ENCODE data around the gene SUPT3H.

SUPT3H gene

GRCh38 chr6:45265246-45265645 is 112.5 kb downstream of the SUPT3H start:
- in situ Hi-C loops (cut with HindIII; ENCODE audit: low sequenced_read_pairs): no loop called here

GRCh38 chr6:45260696-45261095 is 117.0 kb downstream of the SUPT3H start:
- in situ Hi-C loops (cut with HindIII; ENCODE audit: low sequenced_read_pairs): no loop called here

- in situ Hi-C loops (cut with HindIII; ENCODE audit: low sequenced_read_pairs): no loop called here
Measured at GRCh38 chr6:45256697-45257695, 120.7 kb downstream of the SUPT3H start.

- in situ Hi-C loops (cut with HindIII; ENCODE audit: low sequenced_read_pairs): no loop called here
Measured at GRCh38 chr6:45255434-45255833, 122.3 kb downstream of the SUPT3H start.

GRCh38 chr6:45254253-45254652 is 123.5 kb downstream of the SUPT3H start:
- in situ Hi-C loops (cut with HindIII; ENCODE audit: low sequenced_read_pairs): no loop called here

GRCh38 chr6:45253453-45253852 is 124.3 kb downstream of the SUPT3H start:
- in situ Hi-C loops (cut with HindIII; ENCODE audit: low sequenced_read_pairs): no loop called here

GRCh38 chr6:45231660-45232059 is 146.1 kb downstream of the SUPT3H start:
- in situ Hi-C loops (cut with HindIII; ENCODE audit: low sequenced_read_pairs): no loop called here

GRCh38 chr6:45229416-45229815 is 148.3 kb downstream of the SUPT3H start:
- in situ Hi-C loops (cut with HindIII; ENCODE audit: low sequenced_read_pairs): no loop called here

GRCh38 chr6:45226081-45226480 is 151.7 kb downstream of the SUPT3H start:
- in situ Hi-C loops (cut with HindIII; ENCODE audit: low sequenced_read_pairs): no loop called here

- in situ Hi-C loops (cut with HindIII; ENCODE audit: low sequenced_read_pairs): no loop called here
Measured at GRCh38 chr6:45222380-45222779, 155.4 kb downstream of the SUPT3H start.

GRCh38 chr6:45215759-45216158 is 162.0 kb downstream of the SUPT3H start:
- in situ Hi-C loops (cut with HindIII; ENCODE audit: low sequenced_read_pairs): no loop called here

GRCh38 chr6:45212976-45213375 is 164.8 kb downstream of the SUPT3H start:
- in situ Hi-C loops (cut with HindIII; ENCODE audit: low sequenced_read_pairs): no loop called here

GRCh38 chr6:45209762-45210161 is 168.0 kb downstream of the SUPT3H start:
- in situ Hi-C loops (cut with HindIII; ENCODE audit: low sequenced_read_pairs): no loop called here

GRCh38 chr6:45206793-45207492 is 170.8 kb downstream of the SUPT3H start:
- in situ Hi-C loops (cut with HindIII; ENCODE audit: low sequenced_read_pairs): no loop called here

- in situ Hi-C loops (cut with HindIII; ENCODE audit: low sequenced_read_pairs): no loop called here
Measured at GRCh38 chr6:45201484-45201883, 176.2 kb downstream of the SUPT3H start.

GRCh38 chr6:45200510-45200909 is 177.2 kb downstream of the SUPT3H start:
- in situ Hi-C loops (cut with HindIII; ENCODE audit: low sequenced_read_pairs): no loop called here

GRCh38 chr6:45199554-45199953 is 178.2 kb downstream of the SUPT3H start:
- in situ Hi-C loops (cut with HindIII; ENCODE audit: low sequenced_read_pairs): no loop called here

GRCh38 chr6:45196121-45196520 is 181.6 kb downstream of the SUPT3H start:
- in situ Hi-C loops (cut with HindIII; ENCODE audit: low sequenced_read_pairs): no loop called here

- in situ Hi-C loops (cut with HindIII; ENCODE audit: low sequenced_read_pairs): no loop called here
Measured at GRCh38 chr6:45195137-45195536, 182.6 kb downstream of the SUPT3H start.

GRCh38 chr6:45192556-45192955 is 185.2 kb downstream of the SUPT3H start:
- in situ Hi-C loops (cut with HindIII; ENCODE audit: low sequenced_read_pairs): no loop called here

- in situ Hi-C loops (cut with HindIII; ENCODE audit: low sequenced_read_pairs): no loop called here
Measured at GRCh38 chr6:45191414-45191813, 186.3 kb downstream of the SUPT3H start.

GRCh38 chr6:45187836-45188235 is 189.9 kb downstream of the SUPT3H start:
- in situ Hi-C loops (cut with HindIII; ENCODE audit: low sequenced_read_pairs): no loop called here
